Measurements from ENCODE around the gene SLC15A1.

Gene SLC15A1

GRCh38 chr13:98652721-98653462 lies 99.6 kb downstream of the SLC15A1 start:
- no peak overlapping the region for H3K4me3 ChIP-seq (ENCODE audit: low read depth, low read length)
- TF ChIP-seq, protein P1, sequence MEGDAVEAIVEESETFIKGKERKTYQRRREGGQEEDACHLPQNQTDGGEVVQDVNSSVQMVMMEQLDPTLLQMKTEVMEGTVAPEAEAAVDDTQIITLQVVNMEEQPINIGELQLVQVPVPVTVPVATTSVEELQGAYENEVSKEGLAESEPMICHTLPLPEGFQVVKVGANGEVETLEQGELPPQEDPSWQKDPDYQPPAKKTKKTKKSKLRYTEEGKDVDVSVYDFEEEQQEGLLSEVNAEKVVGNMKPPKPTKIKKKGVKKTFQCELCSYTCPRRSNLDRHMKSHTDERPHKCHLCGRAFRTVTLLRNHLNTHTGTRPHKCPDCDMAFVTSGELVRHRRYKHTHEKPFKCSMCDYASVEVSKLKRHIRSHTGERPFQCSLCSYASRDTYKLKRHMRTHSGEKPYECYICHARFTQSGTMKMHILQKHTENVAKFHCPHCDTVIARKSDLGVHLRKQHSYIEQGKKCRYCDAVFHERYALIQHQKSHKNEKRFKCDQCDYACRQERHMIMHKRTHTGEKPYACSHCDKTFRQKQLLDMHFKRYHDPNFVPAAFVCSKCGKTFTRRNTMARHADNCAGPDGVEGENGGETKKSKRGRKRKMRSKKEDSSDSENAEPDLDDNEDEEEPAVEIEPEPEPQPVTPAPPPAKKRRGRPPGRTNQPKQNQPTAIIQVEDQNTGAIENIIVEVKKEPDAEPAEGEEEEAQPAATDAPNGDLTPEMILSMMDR (IDR thresholded peaks at IDR 0.05; ENCODE audit: borderline replicate concordance, insufficient read depth, low read depth, low read length): no peak

DNA sequence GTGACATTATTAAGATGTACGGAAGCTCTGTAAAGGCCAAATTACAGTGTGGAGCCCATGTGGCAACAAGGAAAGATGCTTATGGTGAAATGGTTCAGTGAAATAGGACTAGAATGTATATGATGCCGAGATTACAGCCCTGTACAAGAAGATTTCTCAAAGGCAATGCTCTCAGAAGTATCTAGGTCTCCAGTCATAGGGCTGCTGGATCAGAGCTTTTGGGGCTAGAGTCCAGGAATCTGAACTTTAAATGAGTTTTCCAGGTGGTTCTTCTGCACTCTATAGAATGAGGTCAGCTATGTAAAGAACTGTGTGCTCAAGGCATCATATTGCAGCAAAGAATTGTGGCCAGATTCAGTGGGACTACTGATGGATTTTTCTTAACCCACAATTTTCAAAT lies 100.2 kb downstream of the SLC15A1 start:
- TF ChIP-seq, protein P1 (IDR thresholded peaks at IDR 0.05; ENCODE audit: borderline replicate concordance, insufficient read depth, low read depth, low read length): no peak
- no peak overlapping the region for H3K4me3 ChIP-seq (ENCODE audit: low read depth, low read length)

- TF ChIP-seq, protein P1 (IDR thresholded peaks at IDR 0.05; ENCODE audit: borderline replicate concordance, insufficient read depth, low read depth, low read length): no peak
- no peak overlapping the region for H3K4me3 ChIP-seq (ENCODE audit: low read depth, low read length)
Measured at GRCh38 chr13:98651744-98652143, 100.7 kb downstream of the SLC15A1 start.

DNA sequence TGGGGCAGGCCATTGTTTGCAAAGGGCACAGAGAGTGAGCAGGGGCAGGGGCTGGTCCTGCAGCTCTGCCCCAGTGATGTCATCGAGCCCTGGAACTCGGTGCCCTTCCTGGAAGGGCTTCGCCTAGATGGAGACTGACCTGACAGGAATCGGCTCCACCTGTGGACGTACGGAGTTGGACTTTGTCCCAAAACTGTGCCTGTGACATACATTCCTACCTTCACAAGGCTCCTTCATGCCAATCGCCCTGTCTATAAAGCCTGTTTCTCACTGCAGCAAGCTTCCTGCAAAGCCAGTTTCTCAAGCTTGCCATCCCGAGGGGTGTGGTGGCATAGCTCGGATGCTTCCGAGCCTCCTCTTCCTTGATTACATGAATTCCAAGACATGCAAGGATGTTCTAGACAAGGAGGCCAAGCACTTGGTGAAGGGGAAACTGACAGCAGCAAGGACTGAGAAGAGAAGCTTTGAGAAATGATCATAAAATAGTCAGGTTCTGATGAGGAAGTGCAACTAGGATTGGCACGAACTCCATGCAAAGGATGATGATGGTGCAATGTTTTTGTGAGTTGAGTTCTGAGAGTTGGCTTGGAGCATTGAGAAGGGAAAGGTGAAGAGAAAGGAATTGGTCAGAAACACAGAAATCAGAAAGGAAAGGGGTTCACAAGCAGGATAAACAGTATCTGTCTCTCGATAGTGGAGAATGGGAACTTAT lies 101.9 kb downstream of the SLC15A1 start:
- no peak overlapping the region for H3K4me3 ChIP-seq (ENCODE audit: low read depth, low read length)
- TF ChIP-seq, protein P1 (IDR thresholded peaks at IDR 0.05; ENCODE audit: borderline replicate concordance, insufficient read depth, low read depth, low read length): no peak

DNA sequence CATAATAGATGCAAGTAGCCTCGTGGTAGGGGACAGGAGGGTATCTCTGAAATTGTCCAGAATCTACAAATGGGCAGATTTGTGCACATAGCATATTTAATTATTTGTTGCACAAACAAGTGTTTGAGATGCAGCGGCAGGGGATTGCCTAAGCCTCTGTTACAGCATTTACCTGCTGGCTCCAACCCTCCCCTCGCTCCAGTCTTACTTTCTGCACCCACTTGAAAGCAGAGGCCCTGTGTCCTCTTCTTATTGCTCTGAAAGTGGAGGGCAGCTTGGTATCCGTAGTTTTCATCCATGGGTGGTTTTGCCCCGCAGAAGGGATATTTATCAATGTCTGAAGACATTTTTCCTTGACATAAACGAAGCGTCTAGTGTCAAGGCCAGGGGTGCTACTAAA lies 102.6 kb downstream of the SLC15A1 start:
- TF ChIP-seq, protein P1 (IDR thresholded peaks at IDR 0.05; ENCODE audit: borderline replicate concordance, insufficient read depth, low read depth, low read length): no peak

GRCh38 chr13:98648686-98649085 lies 103.8 kb downstream of the SLC15A1 start:
- TF ChIP-seq, protein P1 (IDR thresholded peaks at IDR 0.05; ENCODE audit: borderline replicate concordance, insufficient read depth, low read depth, low read length): no peak
- H3K4me3 ChIP-seq (ENCODE audit: low read depth, low read length): no peak overlapping the region

More for the DNA sequence above, 102.6 kb downstream of the SLC15A1 start:
- no peak overlapping the region for H3K4me3 ChIP-seq (ENCODE audit: low read depth, low read length)

DNA sequence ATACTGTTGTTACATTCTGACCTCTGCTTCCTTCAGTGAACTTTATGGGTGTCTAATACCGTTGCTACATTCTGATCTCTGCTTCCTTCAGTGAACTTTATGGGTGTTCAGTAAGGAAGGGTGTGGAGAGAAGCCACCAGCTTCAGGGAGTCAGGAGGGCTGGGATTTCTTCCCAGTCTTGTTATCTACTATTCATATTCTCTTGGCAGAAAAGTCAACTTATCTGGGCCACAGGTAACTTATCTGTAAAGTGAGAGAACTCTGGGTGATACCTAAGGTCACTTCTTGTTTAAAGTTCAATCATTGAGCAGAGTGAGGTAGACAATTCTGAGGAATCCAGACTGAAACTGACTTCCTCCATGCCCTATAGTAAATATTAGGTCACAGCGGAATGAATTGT lies 104.3 kb downstream of the SLC15A1 start:
- no peak overlapping the region for H3K4me3 ChIP-seq (ENCODE audit: low read depth, low read length)
- TF ChIP-seq, protein P1 (IDR thresholded peaks at IDR 0.05; ENCODE audit: borderline replicate concordance, insufficient read depth, low read depth, low read length): no peak

All from GM12875 (cell line).